GM21381 (cell line): ENCODE data around the gene EHF.
A peak's percentile ranks its signal among the peaks of the same experiment; 100 is the strongest.

Source experiments
- ATAC-seq: cut with Tn5 transposase; IDR thresholded peaks from one replicate; pipeline ENCODE4 v1.9.1; 2021; ENCODE audit warnings: mild to moderate bottlenecking, moderate library complexity; ENCODE audit not compliant: unreplicated experiment

Gene EHF

GRCh38 chr11:34601609-34602008 is 19.3 kb upstream of the EHF start:
- ATAC-seq = no peak

DNA sequence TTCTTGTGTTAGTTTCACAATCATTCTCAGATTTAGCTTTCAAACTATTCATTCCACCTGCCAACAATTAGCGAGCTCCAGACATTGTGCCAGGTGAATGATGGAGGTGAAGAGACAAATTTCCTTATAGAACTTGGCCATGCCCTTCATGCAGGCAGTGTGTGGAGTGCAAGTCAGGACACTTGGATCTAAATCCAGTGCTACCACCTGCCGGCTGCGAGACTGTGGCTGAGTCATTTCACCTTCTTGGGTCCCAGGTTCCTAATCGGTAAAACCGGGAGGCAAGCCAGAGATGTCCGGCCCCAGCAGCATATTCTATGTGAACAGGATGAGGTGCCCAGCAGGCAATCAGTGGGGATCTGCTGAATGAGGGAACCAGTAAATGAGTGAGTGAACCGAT is 18.6 kb upstream of the EHF start:
- no peak for ATAC-seq

DNA sequence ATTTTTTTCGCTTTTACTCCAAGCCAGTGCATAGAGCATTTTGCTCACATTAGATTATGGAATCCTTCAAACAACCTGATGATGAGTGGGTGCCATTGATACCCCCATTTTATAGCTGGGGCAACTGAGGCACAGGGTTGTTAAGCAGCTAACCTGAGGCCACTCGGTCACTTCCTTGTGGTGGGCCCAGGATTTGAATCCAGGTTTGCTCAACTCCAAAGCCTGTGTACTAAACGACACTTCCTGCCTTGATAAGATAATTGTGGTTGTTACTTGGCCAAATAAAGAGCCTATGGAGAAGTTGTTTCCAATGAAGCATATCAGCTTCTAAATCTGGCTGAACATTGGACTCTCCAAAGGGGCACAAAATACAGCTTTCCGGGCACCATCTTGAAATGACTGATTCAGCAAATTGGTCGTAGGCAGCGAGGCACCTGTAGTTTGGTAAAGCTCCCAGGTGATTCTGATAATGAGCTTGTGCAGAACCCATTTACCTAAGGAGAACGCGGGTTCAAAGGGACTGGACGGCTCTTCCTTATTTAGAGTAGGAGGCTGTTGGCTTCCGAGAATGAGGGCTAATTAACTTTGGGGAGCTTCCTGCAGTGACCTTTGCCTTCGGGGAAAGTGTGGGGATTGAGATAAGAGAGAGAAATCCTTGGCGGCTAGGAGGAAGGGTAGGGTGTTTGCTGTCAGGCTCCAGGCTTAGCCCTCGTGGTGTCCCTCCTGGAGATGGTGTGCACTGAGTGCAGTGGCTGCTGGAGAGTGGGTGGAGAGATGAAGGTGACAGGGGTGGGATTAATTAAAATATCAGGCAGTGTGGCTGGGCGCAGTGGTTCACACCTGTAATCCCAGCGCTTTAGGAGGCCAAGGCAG is 17.5 kb upstream of the EHF start:
- no peak for ATAC-seq

DNA sequence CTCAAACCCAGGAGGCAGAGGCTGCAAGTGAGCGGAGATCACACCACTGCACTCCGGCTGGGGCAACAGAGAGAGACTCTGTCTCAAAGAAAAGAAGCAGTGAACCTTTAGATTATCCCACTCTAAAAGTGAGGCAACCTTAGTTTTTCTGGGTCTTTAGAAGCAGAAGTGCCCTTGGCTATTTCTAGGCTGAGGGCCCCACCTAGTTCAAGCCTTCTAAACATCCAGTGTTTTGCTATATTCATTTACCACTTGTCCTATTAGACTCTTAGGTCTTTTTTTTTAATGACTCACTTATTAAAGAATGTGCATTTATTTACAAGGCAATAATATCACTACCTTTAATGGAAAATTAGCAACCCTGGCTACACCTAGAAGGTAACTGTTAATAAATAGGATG is 16.7 kb upstream of the EHF start:
- no peak for ATAC-seq

- no peak for ATAC-seq
Observed at GRCh38 chr11:34604911-34605310, 16.0 kb upstream of the EHF start.

- no peak for ATAC-seq
Observed at GRCh38 chr11:34605481-34606325, 15.2 kb upstream of the EHF start.

DNA sequence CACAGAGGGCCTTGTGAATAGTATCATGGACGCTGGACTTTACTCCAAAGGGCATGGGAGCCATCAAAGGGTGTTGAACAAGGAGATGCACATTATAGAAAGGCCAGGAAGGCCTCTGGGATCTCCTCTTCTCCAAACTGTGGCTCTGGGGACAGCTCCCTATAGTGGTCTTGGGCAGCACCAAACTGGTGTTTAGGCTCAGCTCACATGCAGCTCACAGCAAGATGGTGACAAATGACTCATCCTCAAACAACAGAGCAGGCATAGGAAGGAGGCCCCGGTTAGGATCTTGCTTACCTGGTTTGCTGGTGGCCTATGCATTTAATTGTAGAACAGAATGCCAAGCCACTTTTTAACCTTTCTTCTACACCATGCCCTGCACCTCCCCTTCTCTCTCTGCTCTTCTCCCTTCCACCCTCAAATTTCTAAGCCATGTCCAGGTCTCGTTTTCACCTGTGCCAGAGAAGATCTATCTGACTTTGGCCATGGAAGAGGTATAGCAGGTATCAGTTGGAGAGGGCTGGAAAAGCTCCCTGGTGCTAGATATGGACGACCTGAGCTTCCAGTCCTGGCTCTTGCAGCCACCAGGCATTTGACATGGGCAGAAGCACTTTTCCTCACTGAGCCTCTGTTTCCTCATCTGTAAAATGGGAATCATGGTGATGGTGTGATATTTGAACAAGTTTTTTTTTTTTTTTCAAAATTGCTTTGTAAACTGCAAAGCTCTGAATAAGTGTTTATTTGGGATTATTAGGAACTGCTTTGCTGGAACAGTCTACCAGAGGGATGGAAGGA is 14.4 kb upstream of the EHF start:
- ATAC-seq = no peak

DNA sequence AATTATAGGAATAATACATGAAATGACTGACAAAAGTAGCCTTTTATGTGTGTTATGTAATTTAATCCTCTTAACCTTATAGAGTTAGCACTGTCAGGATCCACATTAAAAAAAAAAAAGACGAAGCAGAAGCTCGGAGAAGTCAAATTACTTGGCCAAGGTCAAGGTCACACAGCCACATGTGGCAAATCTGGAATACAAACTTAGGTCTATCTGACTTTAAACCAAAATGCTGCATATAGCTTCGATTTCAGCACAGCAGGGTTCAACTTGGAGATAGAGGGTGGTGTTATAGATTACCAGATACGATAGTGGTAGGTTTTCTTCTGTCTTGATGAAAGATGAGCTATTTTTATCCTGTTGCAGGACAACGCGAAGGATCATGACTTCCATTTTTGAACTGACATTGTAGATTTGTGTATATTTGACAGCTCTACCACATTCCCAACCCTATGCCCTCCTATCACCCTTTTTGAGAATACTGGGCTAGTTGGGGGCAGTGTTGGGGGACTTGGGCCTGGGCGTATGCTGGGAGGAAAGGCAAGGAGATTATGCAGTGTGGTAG is 11.6 kb upstream of the EHF start:
- ATAC-seq = no peak

- ATAC-seq = no peak
Observed at GRCh38 chr11:34609850-34610249, 11.0 kb upstream of the EHF start.

DNA sequence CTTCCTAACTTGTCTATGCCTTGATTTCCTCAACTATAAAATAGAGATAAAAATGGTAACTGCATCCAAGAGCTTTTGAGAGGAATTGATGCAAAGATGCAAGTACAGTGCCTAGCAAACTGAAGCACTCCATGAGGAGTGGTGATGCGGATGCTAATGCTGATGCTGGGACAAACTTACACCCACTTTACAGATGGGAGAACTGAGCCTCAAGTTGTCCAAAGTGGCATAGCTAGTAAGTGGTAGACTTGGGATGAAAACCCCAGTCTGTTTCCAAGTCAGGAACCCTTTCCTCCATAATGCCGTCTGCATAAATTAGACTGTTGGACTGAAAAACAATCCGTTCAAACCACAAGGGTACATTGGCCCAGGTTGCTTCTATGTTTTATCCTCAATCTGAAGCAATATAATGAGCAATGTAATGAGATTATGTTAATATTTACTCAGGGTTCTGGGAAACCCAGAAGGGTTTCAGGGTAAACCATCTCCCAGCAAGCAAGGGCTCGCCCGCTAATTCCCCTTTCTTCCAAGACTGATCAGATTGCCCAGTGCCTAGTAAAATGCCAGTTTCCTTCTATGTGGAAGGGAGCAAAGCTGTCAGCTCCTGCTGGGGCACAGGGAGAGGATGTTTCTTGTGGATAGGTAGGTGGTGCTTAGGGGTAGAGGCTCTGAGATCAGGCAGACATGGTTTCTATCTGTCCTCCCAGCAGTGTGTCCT is 10.4 kb upstream of the EHF start:
- ATAC-seq = no peak

DNA sequence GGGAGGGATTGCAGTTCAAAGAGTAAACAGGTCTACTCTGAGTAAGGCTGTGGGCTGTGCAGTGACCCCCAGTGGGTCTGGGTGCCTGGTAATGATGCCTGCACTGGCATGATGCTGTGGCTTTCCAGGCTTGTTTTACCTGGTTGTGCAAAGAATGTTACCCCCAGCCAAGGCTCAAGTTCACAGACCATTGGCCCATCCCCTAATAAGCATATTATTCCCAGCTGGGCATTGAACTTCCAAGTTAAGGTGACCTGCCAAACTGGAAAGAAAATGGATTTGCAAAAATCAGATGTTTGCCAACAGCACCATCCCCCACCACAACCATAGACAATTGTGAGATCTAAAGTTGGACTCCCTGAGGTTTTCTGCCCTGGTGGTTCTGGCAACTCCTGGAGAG is 7.9 kb upstream of the EHF start:
- no peak for ATAC-seq

DNA sequence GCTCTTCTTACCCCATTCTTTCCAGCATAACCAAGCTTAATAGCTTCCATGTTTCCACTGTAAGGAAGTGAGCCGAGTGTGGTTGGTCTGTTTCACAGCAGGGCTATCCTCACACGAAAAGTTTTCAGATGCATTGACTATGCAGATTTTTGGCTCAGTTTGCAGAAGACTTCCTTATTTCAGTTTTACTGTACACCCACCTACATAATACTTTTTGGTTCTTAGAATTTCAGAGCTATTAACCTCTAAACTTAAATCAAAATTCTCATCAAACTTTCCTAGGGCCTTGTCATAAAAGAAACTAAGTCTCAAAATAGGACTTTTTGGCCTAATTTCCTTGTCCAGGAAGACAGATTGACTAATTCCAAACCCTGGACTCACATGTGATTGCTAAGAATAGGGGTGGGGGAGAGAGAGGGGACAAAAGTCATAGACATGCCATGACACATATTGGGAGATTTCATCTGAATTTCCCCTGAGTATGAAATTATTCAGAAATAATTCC is 7.3 kb upstream of the EHF start:
- peak; percentile 70 for ATAC-seq

DNA sequence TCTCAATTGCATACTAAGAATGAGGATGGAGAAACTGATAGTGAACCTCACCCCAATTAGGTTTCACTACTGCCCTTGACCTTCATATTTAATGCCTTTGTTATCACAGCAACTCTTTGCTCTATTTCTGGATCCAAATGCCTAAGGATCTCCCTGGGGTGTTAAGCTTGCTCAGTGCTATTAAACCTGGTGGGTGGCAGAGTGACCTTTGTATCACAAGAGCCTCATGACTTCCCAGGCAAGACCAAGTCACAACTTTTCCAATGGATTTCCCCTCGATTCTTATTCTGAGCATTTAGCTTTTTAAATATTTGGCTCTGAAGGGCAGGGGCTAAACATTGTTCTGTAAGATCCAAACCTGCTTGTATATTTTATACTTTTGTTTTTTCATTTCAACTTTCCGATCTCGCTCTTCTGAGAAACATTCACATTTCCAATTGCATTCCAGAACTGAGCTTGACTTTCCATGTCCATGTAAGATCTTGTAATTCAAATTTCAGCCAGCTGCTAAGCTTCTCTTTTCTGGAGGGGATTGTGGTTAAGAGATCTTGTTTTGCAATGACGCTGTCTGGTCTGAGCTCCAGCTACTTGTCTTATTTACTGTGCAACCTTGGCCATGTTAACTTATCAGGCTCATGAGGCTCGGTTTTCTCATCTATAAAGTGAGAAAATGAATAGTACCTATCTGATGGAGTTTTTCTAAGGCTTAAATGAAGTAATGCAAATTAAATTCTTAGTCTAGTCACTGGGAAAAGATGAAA is 6.4 kb upstream of the EHF start:
- peak; percentile 57 for ATAC-seq

DNA sequence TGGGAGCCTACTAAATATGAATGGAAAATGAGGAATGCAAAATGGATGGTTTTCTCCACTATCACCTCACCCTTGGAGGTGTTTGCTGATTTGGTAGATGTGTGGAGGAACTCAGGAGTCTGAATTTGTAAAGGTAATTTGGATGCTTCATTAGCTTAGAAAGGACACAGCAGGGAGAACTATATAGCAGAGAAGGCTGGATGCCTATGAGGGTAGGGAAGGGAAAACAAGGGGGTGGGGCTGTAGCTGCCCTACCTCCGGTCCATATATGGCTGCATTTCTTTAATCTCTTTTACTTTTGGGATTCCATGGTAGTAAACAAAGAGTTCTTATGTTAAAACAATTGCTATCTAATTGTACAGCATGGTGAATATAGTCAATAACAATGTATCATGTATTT is 4.8 kb upstream of the EHF start:
- no peak for ATAC-seq

DNA sequence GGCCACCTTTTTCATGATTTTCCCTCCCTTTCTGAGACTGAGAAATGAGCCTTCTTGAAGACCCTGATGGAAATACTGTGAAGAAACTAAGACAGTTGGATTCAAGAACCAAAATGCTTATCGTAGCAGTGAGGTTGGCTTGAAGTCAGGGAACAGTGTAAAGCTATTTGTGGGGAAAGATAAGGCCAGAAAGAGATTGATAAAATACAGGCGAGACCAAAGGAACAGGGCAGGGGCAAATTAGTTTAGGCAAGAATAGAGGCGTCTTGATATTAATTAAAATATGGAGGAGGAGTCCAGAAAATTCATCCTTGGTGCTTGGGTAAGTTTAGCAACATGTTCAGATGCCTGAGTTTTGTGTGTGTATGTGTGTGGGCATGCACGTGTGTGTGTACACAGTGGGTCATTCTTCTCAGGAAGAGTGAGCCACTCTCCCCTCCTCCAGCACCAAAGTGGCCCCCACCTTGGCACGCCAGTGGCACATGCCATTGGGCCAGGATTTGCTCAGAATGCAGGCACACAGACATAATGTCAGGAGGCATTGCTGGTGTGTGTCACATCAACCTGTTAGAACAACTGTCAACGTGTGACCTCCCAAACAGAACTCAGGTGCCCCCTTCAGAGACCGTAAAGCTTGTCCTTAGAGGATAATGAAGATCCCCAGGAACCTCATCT is 3.9 kb upstream of the EHF start:
- ATAC-seq = no peak

- no peak for ATAC-seq
Observed at GRCh38 chr11:34618406-34618805, 2.5 kb upstream of the EHF start.

DNA sequence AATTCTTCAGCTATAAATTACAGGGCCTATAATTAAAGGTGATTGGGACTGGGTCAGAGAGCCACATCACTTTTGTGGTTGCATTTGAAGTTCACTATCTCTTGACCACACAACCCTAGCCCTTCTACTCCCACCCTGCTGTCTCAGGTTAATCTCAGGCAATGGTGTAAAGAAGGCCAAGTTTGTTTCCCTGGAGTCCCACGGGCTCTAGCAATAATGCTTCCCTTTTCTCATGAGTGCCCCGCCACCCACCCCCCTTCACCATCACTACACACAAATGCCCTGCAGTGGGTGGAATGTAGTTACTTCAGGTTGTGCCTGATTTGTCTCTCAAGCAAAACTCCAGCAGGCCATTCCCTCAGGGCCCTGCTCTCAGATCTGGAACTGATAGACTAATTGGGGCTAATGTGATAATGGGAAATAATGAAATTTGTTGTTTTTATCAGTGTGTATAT is 1.8 kb upstream of the EHF start:
- ATAC-seq = no peak

DNA sequence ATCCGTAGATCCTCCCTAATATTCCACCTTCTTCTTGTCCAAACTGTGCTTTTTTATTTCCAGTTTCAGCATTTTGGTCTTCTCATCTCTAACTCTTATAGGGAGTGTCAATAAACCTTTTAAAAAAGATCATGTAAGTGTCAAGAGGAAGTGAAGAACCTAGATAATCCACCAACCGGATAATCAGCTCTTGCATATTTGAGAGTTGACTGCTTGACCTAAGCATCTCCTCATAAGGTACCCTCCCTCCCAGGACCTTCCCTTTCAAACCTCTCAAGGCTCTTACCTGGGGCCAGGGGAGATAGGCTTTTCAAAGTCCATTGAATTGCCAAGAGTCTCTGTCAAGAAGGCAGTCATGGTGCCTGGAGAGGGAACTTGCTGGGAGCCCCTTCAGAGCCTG is 691 bp upstream of the EHF start:
- no peak for ATAC-seq

GRCh38 chr11:34621876-34622275 is 983 bp downstream of the EHF start:
- ATAC-seq = no peak
